H1 (cell line): ENCODE data around the gene INPP5E. TPM values are rescaled to one million over a fixed set of nuclear protein-coding genes. Genes with fewer than 3 reads are reported as not detected.
"Not testable (repeated sequence)": the region's sequence is repeated elsewhere in the genome, so short reads cannot be mapped to it uniquely, and the experiment has no call there.

Experiments used
- CTCF ChIA-PET: fragments of 300-600 bp; sonication (Branson Sonifier 250); formaldehyde crosslinking; loops from one replicate; lab custom pipeline; 2021; ENCODE audit not compliant: partially characterized antibody; lab: Charles Lee
- POLR2A ChIA-PET: fragments of 300-600 bp; sonication (Branson Sonifier 250); formaldehyde crosslinking; loops from one replicate; lab custom pipeline; 2021; ENCODE audit warnings: inconsistent platforms; ENCODE audit not compliant: partially characterized antibody; lab: Charles Lee
- DNase-seq, 2 experiments: peaks; one replicate each; pipeline versions ENCODE4 v3.0.0 to v3.0.0-alpha.2; 2010 to 2022; ENCODE audit warnings: low spot score in 2 of 2, low read depth in 1 of 2, mixed read lengths in 1 of 2
- FAIRE-seq: peaks from 2 replicates; lab custom pipeline; 2011; peaks lifted over from hg19 to GRCh38; lab: Jason Lieb, UNC
- H2AFZ ChIP-seq: 2 replicates; pipeline ENCODE4 v1.8.1; 2012; ENCODE audit warnings: low read length, inconsistent platforms
- H2AK5ac ChIP-seq: 2 replicates; pipeline ENCODE4 v1.6.1; 2013; ENCODE audit warnings: low read depth, low read length
- H2BK120ac ChIP-seq: replicated peaks from 2 replicates; pipeline ENCODE3; 2013; ENCODE audit warnings: low read depth, low read length, inconsistent platforms
- H2BK12ac ChIP-seq: 2 replicates; pipeline ENCODE4 v1.6.1; 2013; ENCODE audit warnings: low read depth, low read length
- H2BK15ac ChIP-seq: 2 replicates; pipeline ENCODE4 v1.6.1; 2013; ENCODE audit warnings: low read length
- H2BK20ac ChIP-seq: 2 replicates; pipeline ENCODE4 v1.6.1; 2013; ENCODE audit warnings: low read length
- H2BK5ac ChIP-seq: 2 replicates; pipeline ENCODE4 v1.6.1; 2013; ENCODE audit warnings: low read depth, low read length
- H3K14ac ChIP-seq: 2 replicates; pipeline ENCODE4 v1.6.1; 2013; ENCODE audit warnings: inconsistent platforms; ENCODE audit not compliant: insufficient read length
- H3K18ac ChIP-seq: 2 replicates; pipeline ENCODE4 v1.6.1; 2013; ENCODE audit warnings: low read length; ENCODE audit errors: extremely low read depth
- H3K23ac ChIP-seq: 2 replicates; pipeline ENCODE4 v1.6.1; 2013; ENCODE audit warnings: inconsistent platforms; ENCODE audit not compliant: insufficient read length
- H3K23me2 ChIP-seq: 2 replicates; pipeline ENCODE4 v1.6.1; 2013; ENCODE audit warnings: low read depth, low read length
- H3K27ac ChIP-seq: 2 replicates; pipeline ENCODE4 v1.6.1; 2011; ENCODE audit warnings: low read depth, low read length, inconsistent platforms
- H3K27me3 ChIP-seq, 4 experiments: replicated peaks in 1 of 4; 1 replicate in 1 of 4; 2 replicates in 3 of 4; pipeline versions ENCODE4 v1.6.1 to v1.8.1; 2011 to 2013; ENCODE audit warnings: low read length in 3 of 4, mild to moderate bottlenecking in 3 of 4, inconsistent platforms in 2 of 4, mixed read lengths in 2 of 4, moderate library complexity in 1 of 4; ENCODE audit not compliant: control insufficient read depth in 3 of 4, insufficient read depth in 3 of 4; ENCODE audit errors: extremely low read depth in 1 of 4
- H3K36me3 ChIP-seq, 4 experiments: 2 replicates each; pipeline versions ENCODE4 v1.6.1 to v1.8.1; 2011 to 2013; ENCODE audit warnings: mild to moderate bottlenecking in 4 of 4, low read length in 3 of 4, moderate library complexity in 2 of 4, control low read depth in 1 of 4, inconsistent platforms in 1 of 4; ENCODE audit not compliant: insufficient read depth in 4 of 4, control insufficient read depth in 2 of 4
- H3K4ac ChIP-seq: replicated peaks from 2 replicates; pipeline ENCODE3; 2013; ENCODE audit warnings: low read length, low read depth, mixed read lengths, inconsistent platforms; ENCODE audit not compliant: insufficient read length
- H3K4me1 ChIP-seq, 4 experiments: replicated peaks in 1 of 4; 1 replicate in 1 of 4; 2 replicates in 3 of 4; pipeline versions ENCODE4 v1.6.1 to v1.8.1; 2011 to 2013; ENCODE audit warnings: low read length in 3 of 4, inconsistent platforms in 2 of 4, mixed read lengths in 1 of 4; ENCODE audit not compliant: insufficient read depth in 4 of 4, control insufficient read depth in 3 of 4
- H3K4me2 ChIP-seq, 2 experiments: 2 replicates each; pipeline versions ENCODE4 v1.6.1 to v1.8.1; 2011 to 2013; ENCODE audit warnings: low read depth in 2 of 2, low read length in 2 of 2, control low read depth in 1 of 2, inconsistent platforms in 1 of 2, mild to moderate bottlenecking in 1 of 2; ENCODE audit not compliant: insufficient read depth in 1 of 2
- H3K4me3 ChIP-seq, 4 experiments: fragments of 200-600, 300-600 bp in 1 of 4; sonication (generic), shearing (Covaris generic), sonication (Bioruptor Twin) in 1 of 4; 2 replicates each; pipeline versions ENCODE4 v1.5.1 to v1.8.1; 2011 to 2016; ENCODE audit warnings: low read length in 4 of 4, low read depth in 3 of 4, control low read depth in 2 of 4, inconsistent platforms in 2 of 4, mild to moderate bottlenecking in 2 of 4, mixed read lengths in 1 of 4, moderate library complexity in 1 of 4; ENCODE audit not compliant: insufficient read depth in 2 of 4; ENCODE audit errors: extremely low read depth in 1 of 4
- H3K56ac ChIP-seq: replicated peaks from 2 replicates; pipeline ENCODE3; 2013; ENCODE audit warnings: low read depth, mild to moderate bottlenecking, mixed read lengths, low read length, inconsistent platforms; ENCODE audit not compliant: insufficient read length
- H3K79me1 ChIP-seq: 2 replicates; pipeline ENCODE4 v1.6.1; 2013; ENCODE audit warnings: low read depth, low read length, control low read depth
- H3K79me2 ChIP-seq, 2 experiments: 2 replicates each; pipeline versions ENCODE4 v1.6.1 to v1.8.1; 2012 to 2013; ENCODE audit warnings: low read length in 2 of 2, mild to moderate bottlenecking in 2 of 2, inconsistent platforms in 1 of 2; ENCODE audit not compliant: insufficient read depth in 2 of 2, control insufficient read depth in 1 of 2
- H3K9ac ChIP-seq, 4 experiments: replicated peaks in 1 of 4; 1 replicate in 1 of 4; 2 replicates in 3 of 4; pipeline versions ENCODE4 v1.6.1 to v1.8.1; 2011 to 2013; ENCODE audit warnings: low read depth in 3 of 4, low read length in 3 of 4, control low read depth in 2 of 4, mild to moderate bottlenecking in 2 of 4, moderate library complexity in 2 of 4, inconsistent platforms in 1 of 4; ENCODE audit errors: extremely low read depth in 1 of 4
- H3K9me3 ChIP-seq, 2 experiments: 2 replicates each; pipeline versions ENCODE4 v1.6.1 to v1.8.1; 2012 to 2013; ENCODE audit warnings: mild to moderate bottlenecking in 2 of 2, moderate library complexity in 2 of 2, control low read depth in 1 of 2, inconsistent platforms in 1 of 2, low read depth in 1 of 2, low read length in 1 of 2, mixed read lengths in 1 of 2; ENCODE audit not compliant: insufficient read depth in 2 of 2
- H4K20me1 ChIP-seq, 2 experiments: replicated peaks in 1 of 2; 2 replicates each; pipeline versions ENCODE3 to v1.8.1; 2011 to 2013; ENCODE audit warnings: inconsistent platforms in 2 of 2, low read length in 2 of 2, mild to moderate bottlenecking in 1 of 2; ENCODE audit not compliant: insufficient read depth in 2 of 2, control insufficient read depth in 1 of 2
- H4K5ac ChIP-seq: 2 replicates; pipeline ENCODE4 v1.6.1; 2013; ENCODE audit warnings: low read length, low read depth, mixed read lengths, inconsistent platforms; ENCODE audit not compliant: insufficient read length
- H4K8ac ChIP-seq: 2 replicates; pipeline ENCODE4 v1.8.0; 2013; ENCODE audit warnings: mild to moderate bottlenecking, moderate library complexity, low read length, inconsistent platforms; ENCODE audit not compliant: insufficient read depth; ENCODE audit errors: extremely low read depth
- H4K91ac ChIP-seq: replicated peaks from 2 replicates; pipeline ENCODE3; 2013; ENCODE audit warnings: low read length, mixed read lengths, inconsistent platforms; ENCODE audit not compliant: insufficient read length
- WGBS, 2 experiments: shearing (Covaris generic) in 1 of 2; methylation state at CpG; one replicate each; pipeline versions ENCODE4 v1.1.6 to v1.1.7; 2013 to 2015; ENCODE audit warnings: low lambda C conversion rate in 2 of 2, mixed read lengths in 2 of 2, inconsistent platforms in 1 of 2, low coverage in 1 of 2, missing lambda C conversion rate in 1 of 2; ENCODE audit not compliant: insufficient replicate concordance in 2 of 2, insufficient coverage in 1 of 2, insufficient read length in 1 of 2; ENCODE audit errors: extremely low coverage in 1 of 2, missing lambda C conversion rate in 1 of 2; 5-methylcytosine and 5-hydroxymethylcytosine counted together
- polyA plus RNA-seq, 7 experiments: library from polyadenylated mRNA; depleted of rRNA in 3 of 7; stranded (reverse) in 5 of 7; unstranded in 2 of 7; fragments of >200 nt in 5 of 7; fragments of 200-250 nt in 2 of 7; gene quantifications; 1 replicate in 5 of 7; 2 replicates in 1 of 7; 4 replicates in 1 of 7; pipeline versions ENCODE4 v1.2.1 to v1.2.3, GENCODE V29; 2011 to 2013; ENCODE audit warnings: missing spikeins in 2 of 7, mixed read lengths in 2 of 7
- total RNA-seq: library from RNA; stranded (reverse); fragmentation: NEBNext Ultra II Directional; extraction: Animal tissue kit (Norgen Biotek cat#: 25700); gene quantifications from 2 replicates; pipeline ENCODE4 v1.2.1, GENCODE V29; 2021

The INPP5E gene
- total and polyA plus RNA-seq, 2 of the 8 experiments (the other 6 are each of a cell fraction or from before 2014, with no cell fraction given), result 8.7 to 11.3 TPM

- H3K14ac ChIP-seq, H2AFZ ChIP-seq, H3K79me2 ChIP-seq, H3K4me3 ChIP-seq, H3K18ac ChIP-seq, FAIRE-seq, H2BK12ac ChIP-seq, H3K4ac ChIP-seq, H2BK15ac ChIP-seq, H3K4me2 ChIP-seq, H4K8ac ChIP-seq, DNase-seq, H2AK5ac ChIP-seq, H3K9me3 ChIP-seq, H3K27me3 ChIP-seq, H4K91ac ChIP-seq, H3K23me2 ChIP-seq, H4K5ac ChIP-seq, H2BK20ac ChIP-seq, H3K23ac ChIP-seq, H3K27ac ChIP-seq, H4K20me1 ChIP-seq, H2BK120ac ChIP-seq, H3K79me1 ChIP-seq, H3K56ac ChIP-seq, H3K4me1 ChIP-seq, H3K9ac ChIP-seq, H2BK5ac ChIP-seq: not testable (repeated sequence)
- H3K36me3 ChIP-seq, result peaks cover 16 to 33% (median 28%) of the 10 kb centered on the region in 4 experiments; a peak in 7 of 8 replicates
- POLR2A ChIA-PET, result interaction anchor here (0.9 to 4.0 kb wide), 17 partner anchors 9 to 146 kb away, joined by 3 to 26 read pairs (median 3); partner anchors contain the start of genes ENTR1 and PMPCA
- 93% methylated on average over 7 of the region's 7 CpGs; no CpG with 5 or more reads in 1 of the 2 experiments for whole genome bisulfite sequencing, 2 experiments
- CTCF ChIA-PET, result interaction anchor here (0.6 to 2.3 kb wide), 6 partner anchors 9 to 40 kb away, joined by 3 to 12 read pairs (median 5); no protein-coding TSS in a partner anchor
Measured at GRCh38 chr9:136425367-136425766, 14.3 kb downstream of the INPP5E start.
